Hepatocyte (in vitro differentiated cells): Measurements from ENCODE around the gene SLC9A1. TPM values are rescaled to one million over a fixed set of nuclear protein-coding genes. Genes with fewer than 3 reads are reported as not detected.

ENCODE experiments used
- DNase-seq: peaks from one replicate; pipeline ENCODE4 v3.0.0-alpha.2; 2016; ENCODE audit warnings: low spot score
- H2AFZ ChIP-seq: fragments of 200-600 bp; sonication (generic); 2 replicates; pipeline ENCODE4 v1.6.0; 2016; ENCODE audit warnings: antibody characterized with exemption, mild to moderate bottlenecking
- H3K27ac ChIP-seq: fragments of 200-600 bp; sonication (generic); 2 replicates; pipeline ENCODE4 v1.5.1; 2016; ENCODE audit warnings: mild to moderate bottlenecking
- H3K27me3 ChIP-seq: fragments of 200-600 bp; sonication (generic); 2 replicates; pipeline ENCODE4 v1.6.1; 2016
- H3K36me3 ChIP-seq: fragments of 200-600 bp; sonication (generic); replicated peaks from 2 replicates; pipeline ENCODE4 v1.5.1; 2016; ENCODE audit warnings: low read depth; ENCODE audit not compliant: insufficient read depth
- H3K4me1 ChIP-seq: fragments of 200-600 bp; sonication (generic); 2 replicates; pipeline ENCODE4 v1.5.1; 2016; ENCODE audit warnings: mild to moderate bottlenecking, moderate library complexity; ENCODE audit not compliant: insufficient read depth
- H3K4me2 ChIP-seq: fragments of 200-600 bp; sonication (generic); 2 replicates; pipeline ENCODE4 v1.6.0; 2016
- H3K4me3 ChIP-seq: fragments of 200-600 bp; sonication (generic); 2 replicates; pipeline ENCODE4 v1.5.1; 2016; ENCODE audit warnings: mild to moderate bottlenecking
- H3K79me2 ChIP-seq: fragments of 200-600 bp; sonication (generic); 2 replicates; pipeline ENCODE4 v1.6.0; 2017; ENCODE audit warnings: mild to moderate bottlenecking
- H3K9me2 ChIP-seq: fragments of 200-600 bp; sonication (generic); replicated peaks from 2 replicates; pipeline ENCODE4 v1.6.0; 2017; ENCODE audit warnings: mild to moderate bottlenecking; ENCODE audit not compliant: insufficient read depth
- H3K9me3 ChIP-seq: fragments of 200-600 bp; sonication (generic); 2 replicates; pipeline ENCODE4 v1.5.1; 2016; ENCODE audit warnings: low read depth, mild to moderate bottlenecking
- H4K20me1 ChIP-seq: fragments of 200-600 bp; sonication (generic); 2 replicates; pipeline ENCODE4 v1.6.0; 2016; ENCODE audit warnings: mild to moderate bottlenecking; ENCODE audit not compliant: insufficient read depth, poor library complexity, severe bottlenecking
- CTCF ChIP-seq: fragments of 200-600 bp; sonication (generic); IDR thresholded peaks from 2 replicates; pipeline ENCODE4 v1.5.1; 2016; ENCODE audit warnings: antibody characterized with exemption, mild to moderate bottlenecking; ENCODE audit not compliant: poor library complexity
- EZH2 ChIP-seq: fragments of 200-600 bp; sonication (generic); IDR thresholded peaks from 2 replicates; pipeline ENCODE4 v1.6.1; 2016; ENCODE audit warnings: antibody characterized with exemption, mild to moderate bottlenecking, borderline replicate concordance
- EZH2phosphoT487 ChIP-seq: fragments of 200-600 bp; sonication (generic); IDR thresholded peaks from one replicate; pipeline ENCODE4 v1.6.1; 2018; ENCODE audit warnings: antibody characterized with exemption, mild to moderate bottlenecking, low read depth, moderate library complexity; ENCODE audit not compliant: unreplicated experiment, severe bottlenecking
- WGBS: methylation state at CpG from one replicate; pipeline ENCODE4 v1.1.6; 2016; ENCODE audit warnings: low lambda C conversion rate; ENCODE audit errors: missing lambda C conversion rate; 5-methylcytosine and 5-hydroxymethylcytosine counted together
- polyA plus RNA-seq: library from polyadenylated mRNA; unstranded; fragments of >200 nt; fragmentation: Nextera tagmentation; extraction: Ambion mirVana; gene quantifications from 2 replicates; pipeline ENCODE4 v1.2.1, GENCODE V29; 2016
- total RNA-seq: library from RNA; depleted of rRNA; stranded (reverse); fragments of >200 nt; gene quantifications from 2 replicates; pipeline ENCODE4 v1.2.3, GENCODE V29; 2014

Gene SLC9A1
- total and polyA plus RNA-seq, 2 experiments from 2014 or later = 13.3 to 31.3 TPM

- Histone ChIP-seq H3K36me3 (no peaks in the 10 kb centered on the region), H4K20me1 (peaks cover 6% of the 10 kb centered on the region), H2AFZ (no peak overlapping the region), H3K9me3 (no peaks in the 10 kb centered on the region), H3K79me2 (peaks cover 87% of the 10 kb centered on the region), H3K9me2 (no peaks in the 10 kb centered on the region), H3K27me3 (no peaks in the 10 kb centered on the region), H3K4me2 (no peak overlapping the region), H3K27ac (peak overlapping the region; percentile 25), H3K4me1 (peaks cover 62% of the 10 kb centered on the region), H3K4me3 (no peak overlapping the region)
- DNase-seq = no peak
- TF ChIP-seq EZH2 (no peak), EZH2phosphoT487 (no peak), CTCF (no peak)
- 84% methylated on average over 3 of the region's 3 CpGs for WGBS
Observed at GRCh38 chr1:27142464-27142863, 12.5 kb downstream of the SLC9A1 start.

- no peak for DNase-seq
- H3K27ac ChIP-seq = no peak overlapping the region
- no peaks in the 10 kb centered on the region for H3K27me3 ChIP-seq
- H3K4me2 ChIP-seq = no peak overlapping the region
- no peak overlapping the region for H2AFZ ChIP-seq
- H3K79me2 ChIP-seq = peaks cover 80% of the 10 kb centered on the region
- no peaks in the 10 kb centered on the region for H3K36me3 ChIP-seq
- no peak overlapping the region for H3K4me3 ChIP-seq
- H3K9me3 ChIP-seq = no peaks in the 10 kb centered on the region
- peaks cover 69% of the 10 kb centered on the region for H3K4me1 ChIP-seq
- TF ChIP-seq EZH2 (no peak), CTCF (no peak), EZH2phosphoT487 (no peak)
- WGBS = 89% methylated on average over 9 of the region's 9 CpGs
- H4K20me1 ChIP-seq = peaks cover 6% of the 10 kb centered on the region
- no peaks in the 10 kb centered on the region for H3K9me2 ChIP-seq
Observed at GRCh38 chr1:27141266-27142003, 13.5 kb downstream of the SLC9A1 start.

- Histone ChIP-seq H3K27me3 (no peaks in the 10 kb centered on the region), H3K4me2 (no peak overlapping the region), H3K4me3 (no peak overlapping the region), H3K4me1 (peaks cover 55% of the 10 kb centered on the region), H2AFZ (no peak overlapping the region), H4K20me1 (peaks cover 6% of the 10 kb centered on the region), H3K9me2 (no peaks in the 10 kb centered on the region), H3K79me2 (peaks cover 79% of the 10 kb centered on the region), H3K9me3 (no peaks in the 10 kb centered on the region), H3K27ac (no peak overlapping the region), H3K36me3 (no peaks in the 10 kb centered on the region)
- WGBS = 86% methylated on average over 6 of the region's 6 CpGs
- no peak for DNase-seq
- TF ChIP-seq EZH2phosphoT487 = no peak
Observed at GRCh38 chr1:27139980-27140379, 14.9 kb downstream of the SLC9A1 start.

- H3K36me3 ChIP-seq = no peaks in the 10 kb centered on the region
- WGBS = 82% methylated on average over 6 of the region's 6 CpGs
- H3K9me2 ChIP-seq = no peaks in the 10 kb centered on the region
- DNase-seq = no peak
- H3K4me1 ChIP-seq = peaks cover 44% of the 10 kb centered on the region
- peaks cover 79% of the 10 kb centered on the region for H3K79me2 ChIP-seq
- H3K4me3 ChIP-seq = no peak overlapping the region
- no peaks in the 10 kb centered on the region for H3K9me3 ChIP-seq
- H4K20me1 ChIP-seq = peaks cover 6% of the 10 kb centered on the region
- TF ChIP-seq CTCF (no peak), EZH2 (no peak), EZH2phosphoT487 (no peak)
- no peak overlapping the region for H3K27ac ChIP-seq
- no peak overlapping the region for H3K4me2 ChIP-seq
- no peaks in the 10 kb centered on the region for H3K27me3 ChIP-seq
- no peak overlapping the region for H2AFZ ChIP-seq
Observed at GRCh38 chr1:27138927-27139326, 16.0 kb downstream of the SLC9A1 start.
